ENCODE results near the gene PSD4.

The PSD4 gene

GRCh38 chr2:113142290-113142689 is 31.5 kb upstream of the PSD4 start:
- no peaks in the 10 kb centered on the region for H3K9me3 ChIP-seq (ENCODE audit: insufficient read depth, low read depth, low read length)
- H2AFZ ChIP-seq (ENCODE audit: low read length) = no peak overlapping the region
- no peaks in the 10 kb centered on the region for H3K27me3 ChIP-seq (ENCODE audit: insufficient read depth, low read length, poor library complexity, severe bottlenecking)
- no peaks in the 10 kb centered on the region for H3K36me3 ChIP-seq (ENCODE audit: insufficient read depth, low read length)
- H3K79me2 ChIP-seq (ENCODE audit: insufficient read depth, low read length) = no peaks in the 10 kb centered on the region
- no peaks in the 10 kb centered on the region for H4K20me1 ChIP-seq (ENCODE audit: insufficient read depth, low read length, poor library complexity, severe bottlenecking)
- H3F3A ChIP-seq (ENCODE audit: low read depth) = no peaks in the 10 kb centered on the region
- peaks cover 7% of the 10 kb centered on the region for H3K4me1 ChIP-seq (ENCODE audit: insufficient read depth, low read length, poor library complexity, severe bottlenecking)
- H3K9ac ChIP-seq (ENCODE audit: low read depth, low read length, poor library complexity, severe bottlenecking) = no peak overlapping the region
- TF ChIP-seq EZH2phosphoT487 (IDR thresholded peaks at IDR 0.05; ENCODE audit: borderline replicate concordance) (no peak), CTCF (conservative IDR thresholded peaks at IDR 0.05; ENCODE audit: low read length) (no peak)
- H3K9me2 ChIP-seq (replicated peaks; ENCODE audit: low read depth, low read length) = no peaks in the 10 kb centered on the region
- H3K4me2 ChIP-seq (ENCODE audit: low read depth, low read length, poor library complexity, severe bottlenecking) = no peak overlapping the region
- H3K4me3 ChIP-seq (ENCODE audit: low read length, poor library complexity, severe bottlenecking) = no peak overlapping the region

GRCh38 chr2:113144259-113144658 is 29.5 kb upstream of the PSD4 start:
- Histone ChIP-seq H3F3A (ENCODE audit: low read depth) (no peaks in the 10 kb centered on the region), H3K4me1 (ENCODE audit: insufficient read depth, low read length, poor library complexity, severe bottlenecking) (no peaks in the 10 kb centered on the region), H4K20me1 (ENCODE audit: insufficient read depth, low read length, poor library complexity, severe bottlenecking) (no peaks in the 10 kb centered on the region), H3K79me2 (ENCODE audit: insufficient read depth, low read length) (no peaks in the 10 kb centered on the region), H3K27me3 (ENCODE audit: insufficient read depth, low read length, poor library complexity, severe bottlenecking) (no peaks in the 10 kb centered on the region), H3K4me2 (ENCODE audit: low read depth, low read length, poor library complexity, severe bottlenecking) (no peak overlapping the region), H3K9me3 (ENCODE audit: insufficient read depth, low read depth, low read length) (no peaks in the 10 kb centered on the region), H2AFZ (ENCODE audit: low read length) (no peak overlapping the region), H3K9me2 (replicated peaks; ENCODE audit: low read depth, low read length) (no peaks in the 10 kb centered on the region), H3K36me3 (ENCODE audit: insufficient read depth, low read length) (no peaks in the 10 kb centered on the region), H3K4me3 (ENCODE audit: low read length, poor library complexity, severe bottlenecking) (no peak overlapping the region), H3K9ac (ENCODE audit: low read depth, low read length, poor library complexity, severe bottlenecking) (no peak overlapping the region)
- no peak for TF ChIP-seq CTCF (conservative IDR thresholded peaks at IDR 0.05; ENCODE audit: low read length)
- no peak for TF ChIP-seq EZH2phosphoT487 (IDR thresholded peaks at IDR 0.05; ENCODE audit: borderline replicate concordance)

- H3K4me2 ChIP-seq (ENCODE audit: low read depth, low read length, poor library complexity, severe bottlenecking) = no peak overlapping the region
- no peak overlapping the region for H3K4me3 ChIP-seq (ENCODE audit: low read length, poor library complexity, severe bottlenecking)
- H3K27me3 ChIP-seq (ENCODE audit: insufficient read depth, low read length, poor library complexity, severe bottlenecking) = no peaks in the 10 kb centered on the region
- no peaks in the 10 kb centered on the region for H3K4me1 ChIP-seq (ENCODE audit: insufficient read depth, low read length, poor library complexity, severe bottlenecking)
- no peak overlapping the region for H3K9ac ChIP-seq (ENCODE audit: low read depth, low read length, poor library complexity, severe bottlenecking)
- H3F3A ChIP-seq (ENCODE audit: low read depth) = no peaks in the 10 kb centered on the region
- H4K20me1 ChIP-seq (ENCODE audit: insufficient read depth, low read length, poor library complexity, severe bottlenecking) = no peaks in the 10 kb centered on the region
- no peak overlapping the region for H2AFZ ChIP-seq (ENCODE audit: low read length)
- TF ChIP-seq EZH2phosphoT487 (IDR thresholded peaks at IDR 0.05; ENCODE audit: borderline replicate concordance) (no peak), CTCF (conservative IDR thresholded peaks at IDR 0.05; ENCODE audit: low read length) (no peak)
- no peaks in the 10 kb centered on the region for H3K36me3 ChIP-seq (ENCODE audit: insufficient read depth, low read length)
- no peaks in the 10 kb centered on the region for H3K9me3 ChIP-seq (ENCODE audit: insufficient read depth, low read depth, low read length)
- no peaks in the 10 kb centered on the region for H3K9me2 ChIP-seq (replicated peaks; ENCODE audit: low read depth, low read length)
- H3K79me2 ChIP-seq (ENCODE audit: insufficient read depth, low read length) = no peaks in the 10 kb centered on the region
These were observed 24.9 kb upstream of the PSD4 start for GRCh38 chr2:113148606-113149552.

Measured in Loucy (cell line).